ENCODE measurements around the gene INPPL1. TPM values are rescaled to one million over a fixed set of nuclear protein-coding genes. Genes with fewer than 3 reads are reported as not detected.
"Not testable (repeated sequence)": the region's sequence is repeated elsewhere in the genome, so short reads cannot be mapped to it uniquely, and the experiment has no call there.

INPPL1 gene
- total RNA-seq, 1 donor from 2014 or later: 144 TPM

- no peak for DNase-seq (ENCODE audit: low spot score)
Observed at GRCh38 chr11:72244060-72244360, 19.4 kb downstream of the INPPL1 start, which contains the start of gene PHOX2A. PHOX2A (minus strand) TSS chr11:72244176; CDS start chr11:72244004, 172 bp downstream.

DNA sequence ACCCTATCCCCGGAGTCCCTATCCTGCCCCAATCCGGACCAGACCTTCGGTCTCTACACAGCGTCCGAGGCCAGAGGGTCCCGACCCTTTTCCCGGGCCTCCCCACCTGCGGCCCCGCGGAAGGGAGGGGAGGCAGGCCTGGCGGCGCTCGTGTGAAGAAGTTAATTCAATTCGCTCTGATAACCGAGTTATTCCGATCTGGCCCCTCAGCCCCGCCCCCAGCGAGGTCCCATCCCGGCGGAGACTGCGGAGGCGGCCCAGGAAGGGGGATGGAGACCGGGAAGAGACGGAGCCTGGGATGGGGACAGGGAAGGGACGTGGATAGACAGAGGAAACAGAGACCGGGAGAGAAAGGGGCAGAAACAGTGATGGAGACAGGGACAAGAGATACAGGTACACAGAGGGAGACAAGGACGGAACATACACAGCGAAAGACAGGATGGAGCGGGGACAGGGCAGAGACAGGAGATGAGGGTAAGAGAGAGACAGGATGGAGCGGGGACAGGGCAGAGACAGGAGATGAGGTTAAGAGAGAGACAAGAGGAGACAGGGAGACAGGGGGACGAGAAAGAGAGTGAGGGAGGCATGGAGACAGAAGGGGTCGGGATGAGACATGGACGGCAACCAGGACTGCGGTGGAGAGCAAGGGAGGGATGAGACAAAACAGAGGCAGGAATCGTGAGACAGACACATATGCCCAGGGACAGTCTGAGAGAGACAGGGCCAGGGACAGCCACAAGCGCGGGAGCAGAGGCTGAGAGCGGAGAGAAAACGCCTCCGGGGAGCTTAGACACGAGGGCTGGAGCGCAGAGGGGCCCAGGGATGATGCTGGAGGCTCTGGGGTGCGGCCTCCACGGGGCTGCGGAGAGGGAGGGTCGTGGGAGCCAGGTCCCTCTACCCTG is 20.0 kb downstream of the INPPL1 start:
- DNase-seq (ENCODE audit: low spot score): no peak

- DNase-seq (ENCODE audit: low spot score): no peak
Observed at GRCh38 chr11:72245263-72245816, 20.8 kb downstream of the INPPL1 start.

GRCh38 chr11:72247584-72247983 is 23.0 kb downstream of the INPPL1 start:
- no peak for DNase-seq (ENCODE audit: low spot score)

GRCh38 chr11:72249961-72250360 is 25.4 kb downstream of the INPPL1 start:
- no peak for DNase-seq (ENCODE audit: low spot score)

DNA sequence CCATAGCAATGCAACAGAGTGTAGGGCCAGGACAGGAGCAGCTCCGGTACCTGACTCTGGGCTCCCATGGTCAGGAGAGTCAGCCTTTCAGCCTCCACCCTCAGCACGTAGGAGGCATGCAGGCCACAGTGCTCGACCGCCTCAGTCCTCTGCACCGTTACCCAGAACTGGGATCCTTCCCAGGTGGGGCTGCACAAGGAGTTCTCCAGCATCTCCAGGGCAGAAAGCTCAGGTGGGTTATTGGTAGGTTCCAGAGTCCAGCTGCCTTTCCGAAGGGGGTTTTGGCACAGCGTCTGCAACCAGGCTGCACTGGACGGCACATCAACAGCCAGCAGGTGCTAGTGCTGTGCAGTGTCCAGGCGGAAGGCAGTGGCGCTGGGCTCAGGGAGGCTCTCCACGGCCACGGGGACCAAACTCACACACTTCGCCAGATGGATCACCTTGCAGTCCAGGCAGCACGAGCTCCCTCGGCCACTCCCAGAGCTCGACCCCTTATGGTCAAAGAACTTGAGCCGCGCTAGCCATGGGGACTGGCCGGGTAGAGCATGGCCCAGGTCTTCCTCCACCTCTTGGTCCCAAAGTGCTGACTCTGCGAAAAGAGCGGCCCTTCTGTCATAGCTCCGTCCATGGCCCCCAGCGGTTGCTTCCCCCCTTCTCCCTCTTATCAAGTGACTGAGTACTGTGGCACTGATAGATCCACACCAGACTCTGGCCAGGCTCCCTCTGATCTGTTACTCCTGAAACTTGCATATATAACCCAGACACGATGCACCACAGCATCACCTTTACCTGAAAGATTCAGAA is 26.3 kb downstream of the INPPL1 start:
- DNase-seq (ENCODE audit: low spot score): no peak

GRCh38 chr11:72251614-72252013 is 27.0 kb downstream of the INPPL1 start:
- no peak for DNase-seq (ENCODE audit: low spot score)

DNA sequence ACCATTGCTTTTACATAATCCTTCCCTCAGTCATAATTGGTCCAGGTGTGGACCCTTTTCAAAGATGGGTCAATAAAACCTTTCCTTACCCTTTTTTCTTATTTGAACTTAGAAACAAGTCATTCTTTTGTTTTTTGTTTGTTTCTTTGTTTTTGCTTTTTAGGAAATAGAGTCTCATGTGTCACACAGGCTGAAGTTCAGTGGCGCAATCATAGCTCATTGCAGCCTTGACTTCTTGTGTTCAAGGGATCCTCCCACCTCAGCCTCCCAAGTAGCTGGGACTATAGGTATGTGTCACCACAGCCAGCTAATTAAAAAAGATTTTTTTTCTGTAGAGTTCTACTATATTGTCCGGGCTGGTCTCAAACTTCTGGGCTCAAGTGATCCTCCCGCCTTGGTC is 28.8 kb downstream of the INPPL1 start:
- DNase-seq (ENCODE audit: low spot score): no peak

- no peak for DNase-seq (ENCODE audit: low spot score)
Observed at GRCh38 chr11:72254299-72254993, 29.9 kb downstream of the INPPL1 start.

GRCh38 chr11:72257570-72257969 is 33.0 kb downstream of the INPPL1 start:
- DNase-seq (ENCODE audit: low spot score): no peak

- no peak for DNase-seq (ENCODE audit: low spot score)
Observed at GRCh38 chr11:72259490-72259889, 34.9 kb downstream of the INPPL1 start.

DNA sequence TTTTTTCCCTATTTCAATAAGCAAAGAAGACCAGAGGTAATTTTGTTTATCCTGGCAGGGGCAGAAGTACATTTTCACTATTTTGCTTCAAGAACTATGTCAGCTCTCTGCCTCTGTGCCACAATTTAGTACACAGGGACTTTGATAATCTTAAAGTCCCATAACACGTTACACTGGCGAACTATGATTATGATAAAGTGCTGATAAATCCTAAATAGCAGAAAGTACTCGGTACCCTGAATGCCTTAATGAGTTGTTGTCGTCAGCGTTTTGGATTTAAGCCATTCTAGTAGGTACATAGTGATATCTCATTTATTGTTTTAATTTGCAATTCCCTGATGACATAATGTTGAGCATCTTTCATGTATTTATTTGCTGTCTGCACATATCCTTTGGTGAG is 36.0 kb downstream of the INPPL1 start:
- no peak for DNase-seq (ENCODE audit: low spot score)

- no peak for DNase-seq (ENCODE audit: low spot score)
Observed at GRCh38 chr11:72263361-72263760, 38.8 kb downstream of the INPPL1 start.

GRCh38 chr11:72265951-72266350 is 41.4 kb downstream of the INPPL1 start:
- no peak for DNase-seq (ENCODE audit: low spot score)

DNA sequence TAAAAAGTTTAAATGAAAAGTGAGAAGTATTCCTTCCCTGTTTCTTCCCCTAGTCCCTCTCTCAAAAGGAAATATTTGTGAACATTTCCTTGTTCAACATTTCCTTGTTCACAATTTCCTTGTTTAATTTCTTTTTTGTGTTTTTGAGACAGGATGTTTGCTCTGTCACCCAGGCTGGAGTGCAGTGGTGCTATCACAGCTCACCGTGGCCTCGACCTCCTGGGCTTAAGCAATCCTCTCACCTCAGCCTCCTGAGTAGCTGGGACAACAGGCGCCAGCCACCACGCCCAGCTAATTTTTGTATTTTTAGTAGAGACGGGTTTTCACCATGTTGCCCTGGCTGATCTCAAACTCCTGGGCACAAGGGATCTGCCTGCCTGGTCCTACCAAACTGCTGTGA is 42.4 kb downstream of the INPPL1 start:
- not testable (repeated sequence) for DNase-seq (ENCODE audit: low spot score)

GRCh38 chr11:72267956-72268617 is 43.5 kb downstream of the INPPL1 start:
- no peak for DNase-seq (ENCODE audit: low spot score)

DNA sequence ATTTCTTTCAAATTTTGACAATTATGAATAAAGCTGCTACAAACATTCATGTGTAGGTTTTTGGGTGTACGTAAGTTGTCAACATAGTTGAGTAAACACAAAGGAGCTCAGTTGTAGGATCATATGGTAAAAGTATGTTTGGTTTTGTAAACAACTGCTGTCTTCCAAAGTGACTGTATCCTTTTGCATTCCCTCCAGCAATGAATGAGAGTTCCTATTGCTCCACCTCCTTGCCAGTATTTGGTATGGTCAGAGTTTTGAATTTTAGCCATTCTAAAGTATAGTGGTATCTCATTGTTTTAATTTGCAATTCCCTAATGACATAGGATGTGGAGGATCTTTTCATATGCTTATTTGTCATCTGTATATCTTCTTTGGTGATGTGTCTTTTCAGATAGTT is 47.4 kb downstream of the INPPL1 start:
- no peak for DNase-seq (ENCODE audit: low spot score)

- no peak for DNase-seq (ENCODE audit: low spot score)
Observed at GRCh38 chr11:72274435-72274834, 49.9 kb downstream of the INPPL1 start.

GRCh38 chr11:72278905-72279304 is 54.3 kb downstream of the INPPL1 start:
- no peak for DNase-seq (ENCODE audit: low spot score)

GRCh38 chr11:72280037-72280436 is 55.5 kb downstream of the INPPL1 start:
- DNase-seq (ENCODE audit: low spot score): no peak

DNA sequence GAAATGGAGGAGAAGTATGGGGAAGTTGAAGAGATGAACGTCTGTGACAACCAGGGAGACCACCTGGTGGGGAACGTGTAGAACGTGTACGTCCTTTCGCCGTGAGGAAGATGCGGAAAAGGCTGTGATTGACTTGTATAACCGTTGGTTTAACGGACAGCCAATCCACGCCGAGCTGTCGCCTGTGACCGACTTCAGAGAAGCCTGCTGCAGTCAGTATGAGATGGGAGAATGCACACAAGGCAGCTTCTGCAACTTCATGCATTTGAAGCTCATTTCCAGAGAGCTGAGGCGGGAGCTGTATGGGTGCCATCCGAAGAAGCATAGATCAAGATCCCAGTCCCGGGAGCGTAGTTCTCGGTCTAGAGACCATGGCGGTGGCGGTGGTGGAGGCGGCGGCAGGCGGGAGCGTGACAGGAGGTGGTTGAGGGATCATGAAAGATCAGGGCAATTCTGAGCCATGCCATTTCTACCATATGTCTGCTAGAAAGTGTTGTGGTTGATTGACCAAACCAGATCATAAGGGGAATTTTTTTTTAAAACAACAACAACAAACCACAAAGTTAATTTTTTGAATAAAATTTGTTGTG is 56.3 kb downstream of the INPPL1 start:
- DNase-seq (ENCODE audit: low spot score): no peak

All from ureter (tissue), 1 donor.